PC-9 (cell line): ENCODE measurements around the gene QRFP. TPM values are rescaled to one million over a fixed set of nuclear protein-coding genes. Genes with fewer than 3 reads are reported as not detected.
A peak's percentile ranks its signal among the peaks of the same experiment; 100 is the strongest.

Experiments used
- BruUV-seq: library from RNA; stranded (reverse); fragments of 400-500 nt; replicated peaks from 2 replicates; lab custom pipeline; 2021; lab: Mats Ljungman, UMichigan
- CTCF ChIA-PET: fragments of 300-600 bp; sonication (Branson Sonifier 250); formaldehyde crosslinking; loops from one replicate; lab custom pipeline; 2022; ENCODE audit warnings: antibody characterized with exemption; lab: Charles Lee
- POLR2A ChIA-PET: fragments of 300-600 bp; sonication (Branson Sonifier 250); formaldehyde crosslinking; loops from one replicate; lab custom pipeline; 2022; ENCODE audit warnings: antibody characterized with exemption; ENCODE audit not compliant: unreplicated experiment; lab: Charles Lee
- DNase-seq, 2 experiments: peaks; one replicate each; pipeline versions ENCODE4 v3.0.0 to v3.0.0-alpha.2; 2015 to 2022; ENCODE audit warnings: mixed read lengths in 1 of 2
- H2AFZ ChIP-seq: fragments of 200-600 bp; sonication (generic); 2 replicates; pipeline ENCODE4 v1.8.1; 2017; ENCODE audit warnings: antibody characterized with exemption
- H3F3A ChIP-seq: fragments of 200-600 bp; sonication (generic); 2 replicates; pipeline ENCODE4 v1.8.1; 2017; ENCODE audit warnings: antibody characterized with exemption, mild to moderate bottlenecking, low read depth; ENCODE audit not compliant: insufficient read depth
- H3K27ac ChIP-seq: fragments of 200-600 bp; sonication (generic); 2 replicates; pipeline ENCODE4 v1.6.1; 2016; ENCODE audit warnings: mixed run types
- H3K27me3 ChIP-seq: fragments of 200-600 bp; sonication (generic); 2 replicates; pipeline ENCODE4 v1.6.1; 2016; ENCODE audit warnings: low read depth, mixed run types; ENCODE audit not compliant: insufficient read depth
- H3K36me3 ChIP-seq: fragments of 200-600 bp; sonication (generic); 2 replicates; pipeline ENCODE4 v1.6.1; 2016; ENCODE audit warnings: low read depth, mixed run types
- H3K4me1 ChIP-seq: fragments of 200-600 bp; sonication (generic); replicated peaks from 2 replicates; pipeline ENCODE4 v1.6.1; 2016; ENCODE audit warnings: mixed run types; ENCODE audit not compliant: insufficient read depth
- H3K4me2 ChIP-seq: fragments of 200-600 bp; sonication (generic); 2 replicates; pipeline ENCODE4 v1.6.1; 2017; ENCODE audit warnings: mixed run types
- H3K4me3 ChIP-seq: fragments of 200-600 bp; sonication (generic); 2 replicates; pipeline ENCODE4 v1.6.1; 2016; ENCODE audit warnings: mixed run types
- H3K79me2 ChIP-seq: fragments of 200-600 bp; sonication (generic); 2 replicates; pipeline ENCODE4 v1.6.1; 2017; ENCODE audit warnings: low read depth, mixed run types
- H3K9me2 ChIP-seq: fragments of 200-600 bp; sonication (generic); 2 replicates; pipeline ENCODE4 v1.8.1; 2017; ENCODE audit warnings: mild to moderate bottlenecking; ENCODE audit not compliant: insufficient read depth
- H3K9me3 ChIP-seq: fragments of 200-600 bp; sonication (generic); 2 replicates; pipeline ENCODE4 v1.8.1; 2016; ENCODE audit warnings: low read depth; ENCODE audit not compliant: insufficient read depth
- H4K20me1 ChIP-seq: fragments of 200-600 bp; sonication (generic); 2 replicates; pipeline ENCODE4 v1.8.1; 2017; ENCODE audit not compliant: insufficient read depth
- CTCF ChIP-seq: fragments of 200-600 bp; sonication (generic); conservative IDR thresholded peaks from 2 replicates; pipeline ENCODE4 v1.6.1; 2017; ENCODE audit warnings: mixed run types, antibody characterized with exemption, mild to moderate bottlenecking, moderate library complexity
- EZH2 ChIP-seq: fragments of 200-600 bp; sonication (generic); IDR thresholded peaks from 2 replicates; pipeline ENCODE4 v1.8.0; 2017; ENCODE audit warnings: antibody characterized with exemption, low read depth
- intact Hi-C: fragments of 100-400 bp; cut with micrococcal nuclease; formaldehyde crosslinking; loops from one replicate; pipeline ENCODE4 v1.10.0; 2022; ENCODE audit not compliant: unreplicated experiment
- total RNA-seq: library from RNA; stranded (reverse); gene quantifications from 2 replicates; pipeline ENCODE4 v1.2.3, GENCODE V29; 2021

QRFP gene
- total RNA-seq, 1 experiment from 2014 or later = not detected

GRCh38 chr9:130854835-130855234 is 41.8 kb downstream of the QRFP start:
- Histone ChIP-seq H3K4me2 (no peak overlapping the region), H4K20me1 (peaks cover 9% of the 10 kb centered on the region), H3K36me3 (no peaks in the 10 kb centered on the region), H3F3A (0 out of 2 replicates have a peak, but pooled peaks cover under 1% of the 10 kb centered on the region), H3K79me2 (0 out of 2 replicates have a peak, but pooled peaks cover 9% of the 10 kb centered on the region), H2AFZ (no peak overlapping the region), H3K9me3 (no peaks in the 10 kb centered on the region), H3K27ac (no peak overlapping the region), H3K4me1 (no peaks in the 10 kb centered on the region), H3K27me3 (no peaks in the 10 kb centered on the region), H3K9me2 (no peaks in the 10 kb centered on the region), H3K4me3 (no peak overlapping the region)
- ChIA-PET CTCF (interaction anchor here (0.5 kb wide), 1 partner anchor 127 kb away, joined by 3 read pairs; no protein-coding TSS in a partner anchor), POLR2A (no interaction called here)
- DNase-seq = peak in 1 of 2 experiments; percentile 21
- intact Hi-C loops = no loop called here
- no peak for TF ChIP-seq CTCF
- TF ChIP-seq EZH2 = no peak
- no TSS peak for BruUV-seq

- Histone ChIP-seq H3K4me1 (no peaks in the 10 kb centered on the region), H3K79me2 (peaks cover 11% of the 10 kb centered on the region; the same call in 1 of the 2 replicates), H3K4me2 (no peak overlapping the region), H3F3A (no peaks in the 10 kb centered on the region), H3K9me3 (no peaks in the 10 kb centered on the region), H3K9me2 (no peaks in the 10 kb centered on the region), H2AFZ (no peak overlapping the region), H3K27me3 (no peaks in the 10 kb centered on the region), H3K27ac (no peak overlapping the region), H3K4me3 (no peak overlapping the region), H4K20me1 (peaks cover 11% of the 10 kb centered on the region; the same call in 1 of the 2 replicates), H3K36me3 (no peaks in the 10 kb centered on the region)
- TF ChIP-seq EZH2 = no peak
- ChIA-PET POLR2A (interaction anchor here (0.6 kb wide), 1 partner anchor 158 kb away, joined by 3 read pairs; no protein-coding TSS in a partner anchor), CTCF (interaction anchor here (0.6 kb wide), 1 partner anchor 124 kb away, joined by 4 read pairs; no protein-coding TSS in a partner anchor)
- intact Hi-C loops = no loop called here
- TSS peak; percentile 31 for BruUV-seq
- DNase-seq = peak in 1 of 2 experiments; percentile 58
These were observed 42.5 kb downstream of the QRFP start for GRCh38 chr9:130854092-130854491.

- Histone ChIP-seq H3K9me2 (no peaks in the 10 kb centered on the region), H3K36me3 (no peaks in the 10 kb centered on the region), H3K27ac (no peak overlapping the region), H3K27me3 (no peaks in the 10 kb centered on the region), H3K4me2 (no peak overlapping the region), H3K9me3 (no peaks in the 10 kb centered on the region), H3K4me3 (no peak overlapping the region), H3F3A (no peaks in the 10 kb centered on the region), H3K4me1 (no peaks in the 10 kb centered on the region), H2AFZ (no peak overlapping the region), H4K20me1 (peaks cover 11% of the 10 kb centered on the region), H3K79me2 (peaks cover 22% of the 10 kb centered on the region)
- CTCF ChIA-PET = no interaction called here
- DNase-seq = no peak
- TF ChIP-seq EZH2 (no peak), CTCF (no peak)
- no TSS peak for BruUV-seq
- POLR2A ChIA-PET = no interaction called here
- intact Hi-C loops = no loop called here
These were observed 43.8 kb downstream of the QRFP start for GRCh38 chr9:130852801-130853200.
